GM21526 (cell line): ENCODE data around the gene HAUS5.
A peak's percentile ranks its signal among the peaks of the same experiment; 100 is the strongest.
"Not testable (repeated sequence)": the region's sequence is repeated elsewhere in the genome, so short reads cannot be mapped to it uniquely, and the experiment has no call there.

Source experiments
- ATAC-seq: cut with Tn5 transposase; IDR thresholded peaks from one replicate; pipeline ENCODE4 v1.9.1; 2021; ENCODE audit warnings: moderate library complexity; ENCODE audit not compliant: unreplicated experiment, low FRiP score

HAUS5 gene

DNA sequence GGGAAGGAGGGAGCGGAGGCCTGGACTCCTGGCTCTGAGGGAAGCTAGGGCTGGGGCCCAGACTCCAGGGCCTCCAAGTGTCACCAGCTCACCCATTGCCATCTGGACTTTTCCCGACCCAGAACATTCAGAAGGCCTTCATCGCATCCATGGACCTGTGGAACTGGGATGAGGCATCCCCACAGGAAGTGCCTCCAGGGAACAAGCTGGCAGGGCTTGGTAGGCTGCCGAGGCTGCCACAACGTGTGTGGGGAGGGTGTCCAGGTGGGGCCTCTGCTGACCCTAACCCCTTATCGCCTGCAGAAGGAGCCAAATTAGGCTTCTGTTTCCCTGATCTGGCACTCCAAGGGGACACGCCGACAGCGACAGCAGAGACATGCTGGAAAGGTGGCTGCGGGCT is 29.8 kb downstream of the HAUS5 start:
- no peak for ATAC-seq

DNA sequence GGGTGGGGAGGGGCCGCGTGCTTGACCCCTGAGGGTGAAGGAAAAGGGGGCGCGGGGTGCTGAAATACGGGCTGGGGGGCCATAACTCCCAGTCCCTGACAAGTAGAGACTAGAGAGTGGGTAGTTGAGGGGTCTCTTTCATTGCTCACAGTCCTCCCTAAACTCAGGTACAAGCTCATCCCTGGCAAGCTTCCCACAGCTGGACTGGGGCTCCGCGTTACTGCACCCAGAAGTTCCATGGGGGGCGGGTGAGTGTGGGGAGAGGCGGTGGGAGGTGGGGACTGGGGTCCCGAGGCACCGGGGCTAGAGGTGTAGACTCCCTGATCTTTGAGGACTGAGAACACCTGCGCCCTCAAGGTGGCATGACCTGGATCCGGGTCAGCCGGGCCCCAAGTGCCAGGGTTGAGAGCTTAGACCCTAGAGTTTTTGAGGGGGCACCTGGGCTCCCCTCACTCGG is 30.3 kb downstream of the HAUS5 start:
- no peak for ATAC-seq

DNA sequence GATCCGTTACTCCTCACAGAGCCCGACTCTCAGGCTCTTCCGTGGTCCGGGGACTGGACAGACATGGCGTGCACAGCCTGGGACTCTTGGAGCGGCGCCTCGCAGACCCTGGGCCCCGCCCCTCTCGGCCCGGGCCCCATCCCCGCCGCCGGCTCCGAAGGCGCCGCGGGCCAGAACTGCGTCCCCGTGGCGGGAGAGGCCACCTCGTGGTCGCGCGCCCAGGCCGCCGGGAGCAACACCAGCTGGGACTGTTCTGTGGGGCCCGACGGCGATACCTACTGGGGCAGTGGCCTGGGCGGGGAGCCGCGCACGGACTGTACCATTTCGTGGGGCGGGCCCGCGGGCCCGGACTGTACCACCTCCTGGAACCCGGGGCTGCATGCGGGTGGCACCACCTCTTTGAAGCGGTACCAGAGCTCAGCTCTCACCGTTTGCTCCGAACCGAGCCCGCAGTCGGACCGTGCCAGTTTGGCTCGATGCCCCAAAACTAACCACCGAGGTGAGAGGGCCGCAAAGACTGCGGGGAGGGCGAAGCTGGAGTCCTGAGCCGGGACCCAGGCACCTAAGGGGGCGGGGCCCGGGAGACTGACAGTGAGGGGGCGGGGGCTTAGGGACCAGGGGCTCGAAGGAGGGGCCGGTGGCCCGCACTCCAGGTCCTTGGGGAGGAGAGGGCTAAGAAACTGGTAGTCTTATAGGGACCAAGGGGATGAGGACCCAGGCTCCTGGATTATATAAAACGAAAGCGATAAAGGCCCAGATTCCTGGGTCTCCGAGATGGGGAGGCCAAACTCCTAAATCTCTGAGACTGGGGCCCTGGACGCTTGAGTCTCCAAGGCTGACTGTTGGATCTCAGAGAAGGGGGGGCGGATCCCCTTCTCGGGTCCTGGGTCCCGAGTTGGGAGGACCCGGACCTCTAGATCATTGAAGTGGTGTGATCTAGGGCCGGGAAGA is 31.0 kb downstream of the HAUS5 start:
- ATAC-seq = peak; percentile 33

DNA sequence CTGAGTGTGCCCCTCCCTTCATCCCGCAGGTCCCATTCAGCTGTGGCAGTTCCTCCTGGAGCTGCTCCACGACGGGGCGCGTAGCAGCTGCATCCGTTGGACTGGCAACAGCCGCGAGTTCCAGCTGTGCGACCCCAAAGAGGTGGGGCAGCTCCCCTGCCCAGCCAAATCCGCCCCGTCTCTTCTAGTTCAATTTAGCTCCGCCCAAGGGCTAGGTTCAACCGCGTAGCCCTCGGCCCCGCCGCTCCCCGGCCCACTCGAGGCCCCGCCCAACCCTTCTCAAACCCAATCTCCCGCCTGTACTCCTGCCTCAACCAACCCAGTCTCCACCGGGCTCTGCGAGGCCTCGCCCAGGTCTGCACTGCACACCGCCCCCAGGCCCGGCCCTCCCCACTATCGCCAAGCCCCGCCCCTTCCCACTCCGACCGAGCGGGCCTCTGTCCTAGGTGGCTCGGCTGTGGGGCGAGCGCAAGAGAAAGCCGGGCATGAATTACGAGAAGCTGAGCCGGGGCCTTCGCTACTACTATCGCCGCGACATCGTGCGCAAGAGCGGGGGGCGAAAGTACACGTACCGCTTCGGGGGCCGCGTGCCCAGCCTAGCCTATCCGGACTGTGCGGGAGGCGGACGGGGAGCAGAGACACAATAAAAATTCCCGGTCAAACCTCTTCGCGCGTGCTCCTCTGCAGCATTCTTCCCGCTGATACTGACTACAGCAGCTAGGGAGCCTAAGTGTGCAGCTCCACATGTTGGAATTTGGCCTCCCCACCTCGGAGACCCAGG is 31.9 kb downstream of the HAUS5 start:
- ATAC-seq = peak; percentile 65

DNA sequence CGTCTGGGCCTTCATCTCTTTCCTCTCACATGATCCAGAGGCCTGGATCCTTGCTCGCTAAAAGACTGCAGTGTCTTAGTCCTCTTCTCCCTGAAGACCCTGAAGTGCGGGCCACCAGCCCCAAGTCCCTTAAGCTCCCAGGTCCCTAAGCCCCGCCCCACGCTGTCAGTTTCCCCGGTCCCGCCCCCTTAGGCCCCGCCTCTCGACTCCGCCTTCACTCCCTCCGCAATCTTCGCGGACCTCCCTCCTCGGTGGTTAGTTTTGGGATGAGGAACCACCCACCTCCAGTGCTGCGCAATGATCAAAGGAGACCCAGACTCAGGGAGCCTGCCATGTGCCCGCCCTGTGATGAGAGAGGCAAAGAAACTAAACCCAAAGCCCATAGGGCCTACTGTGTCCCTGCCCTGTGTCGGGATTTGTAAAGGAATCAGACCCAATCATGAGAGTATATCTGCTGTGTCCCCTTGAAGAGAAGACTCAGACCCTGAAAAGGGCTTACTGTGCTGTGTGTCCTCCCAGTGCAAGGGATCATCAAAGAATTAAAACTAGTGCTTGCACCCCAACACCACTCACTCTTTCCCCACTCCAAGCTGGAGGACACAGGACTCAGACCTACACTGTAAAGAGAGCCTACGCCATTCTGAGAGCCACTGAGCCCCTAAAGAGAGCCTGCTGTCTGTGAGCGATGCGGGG is 32.6 kb downstream of the HAUS5 start:
- ATAC-seq = no peak

DNA sequence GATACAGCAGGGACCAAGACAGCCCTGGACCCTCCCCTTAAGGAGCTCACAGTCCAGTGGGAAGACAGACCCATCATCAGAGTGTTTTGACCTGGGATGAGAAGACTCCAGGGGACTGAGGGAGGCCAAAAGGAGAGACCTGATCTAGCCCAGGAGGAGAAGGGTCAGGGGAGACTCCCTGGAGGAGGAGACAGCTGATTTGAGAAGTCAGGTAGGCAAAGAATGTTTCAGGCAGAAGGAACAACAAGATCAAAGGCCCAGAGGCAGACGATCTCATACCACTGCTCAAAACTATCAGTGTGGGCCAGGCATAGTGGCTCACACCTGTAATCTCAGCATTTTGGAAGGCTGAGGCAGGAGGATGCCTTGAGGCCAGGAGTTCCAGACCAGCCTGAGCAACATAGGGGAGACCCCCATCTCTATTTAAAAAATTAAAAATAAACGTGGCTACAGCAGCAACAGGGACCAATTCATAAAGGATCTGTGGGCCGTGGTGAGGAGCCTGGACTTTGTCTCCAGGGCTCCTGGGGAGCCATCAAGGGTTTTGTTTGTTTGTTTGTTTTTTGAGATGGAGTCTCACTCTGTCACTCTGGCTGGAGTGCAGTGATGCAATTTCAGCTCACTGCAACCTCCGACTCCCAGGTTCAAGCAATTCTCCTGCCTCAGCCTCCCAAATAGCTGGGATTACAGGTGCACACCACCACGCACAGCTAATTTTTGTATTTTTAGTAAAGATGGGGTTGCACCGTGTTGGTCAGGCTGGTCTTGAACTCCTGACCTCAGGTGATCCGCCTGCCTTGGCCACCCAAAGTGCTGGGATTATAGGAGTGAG is 33.4 kb downstream of the HAUS5 start:
- no peak for ATAC-seq

DNA sequence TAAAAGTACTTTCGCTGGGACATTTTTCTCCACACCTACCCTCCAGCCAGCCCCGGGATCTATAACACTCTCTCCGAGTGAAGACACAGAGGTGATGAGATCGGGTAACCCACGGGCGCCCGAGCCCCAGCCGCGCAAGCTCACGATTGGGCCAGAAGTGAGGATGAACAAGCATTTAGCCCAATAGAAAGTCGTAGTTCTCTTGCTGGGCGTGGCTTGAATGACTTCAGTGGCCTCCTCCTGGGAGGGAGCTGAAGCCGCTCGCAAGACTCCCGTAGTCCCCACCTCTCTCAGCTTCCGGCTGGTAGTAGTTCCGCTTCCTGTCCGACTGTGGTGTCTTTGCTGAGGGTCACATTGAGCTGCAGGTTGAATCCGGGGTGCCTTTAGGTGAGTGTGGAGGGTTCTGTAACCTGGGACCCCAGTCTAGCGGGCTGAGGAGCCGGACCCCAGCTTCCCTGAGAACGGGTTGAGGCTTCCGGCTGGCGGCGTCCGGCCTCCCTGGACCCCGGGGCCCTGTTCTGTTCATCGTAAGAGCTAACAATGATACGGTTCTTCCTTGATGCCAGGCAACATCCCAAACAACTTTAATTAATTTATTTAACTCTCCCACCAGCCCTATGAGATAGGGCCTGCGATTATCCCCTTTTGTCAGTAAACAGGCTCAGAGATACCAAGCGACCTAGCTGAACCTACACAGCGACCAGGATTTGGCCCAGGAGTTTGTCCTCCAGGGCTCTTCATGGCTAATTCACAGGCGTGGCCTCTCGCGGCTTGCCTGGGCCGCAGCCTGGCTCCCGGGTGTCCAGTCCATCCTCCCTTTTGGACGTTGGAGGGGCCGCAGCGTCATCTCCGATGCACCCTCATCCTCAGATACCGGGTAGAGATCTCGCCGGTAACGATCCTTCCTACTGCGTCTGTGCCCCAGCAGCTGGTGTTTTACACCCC is 35.8 kb downstream of the HAUS5 start, which contains the start of gene COX6B1:
Gene COX6B1, plus strand, starts transcription at position 307 of the 945 bp plus-strand sequence. CDS start 2,921 bp downstream, outside the sequence.
- ATAC-seq = no peak

DNA sequence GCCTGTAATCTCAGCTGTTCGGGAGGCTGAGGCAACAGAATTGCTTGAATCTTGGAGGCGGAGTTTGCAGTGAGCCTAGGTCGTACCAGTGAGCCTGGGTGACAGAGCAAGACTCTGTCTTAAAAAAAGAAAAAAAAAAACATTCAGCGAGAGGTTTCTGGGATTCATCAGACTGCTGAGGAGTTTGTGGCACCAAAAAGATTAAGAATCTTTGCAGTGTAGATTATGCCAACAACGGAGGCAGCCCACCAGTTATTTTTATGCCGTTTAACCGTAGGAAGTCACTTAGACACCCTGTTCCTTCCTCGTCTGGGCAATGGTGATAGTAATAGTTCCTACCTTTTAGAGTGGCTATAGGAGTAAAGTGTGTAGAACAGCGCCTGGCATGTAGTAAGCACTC is 38.0 kb downstream of the HAUS5 start:
- ATAC-seq = no peak

DNA sequence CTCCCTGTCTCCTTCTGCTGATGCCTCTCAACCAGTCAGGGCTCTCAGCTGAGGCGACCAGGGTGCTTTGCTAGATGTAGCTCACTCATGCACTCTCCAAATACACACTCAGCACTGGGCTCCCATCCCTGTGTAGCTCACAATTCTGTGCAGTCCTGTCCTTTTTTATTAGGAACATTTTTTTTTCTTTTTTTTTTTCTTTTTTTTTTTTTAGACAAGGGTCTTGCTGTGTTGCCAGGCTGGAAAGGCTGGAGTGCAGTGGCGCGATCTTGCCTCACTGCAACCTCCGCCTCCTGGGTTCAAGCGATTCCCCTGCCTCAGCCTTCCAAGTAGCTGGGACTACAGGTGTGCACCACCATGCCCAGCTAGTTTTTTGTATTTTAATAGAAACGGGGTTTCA is 42.3 kb downstream of the HAUS5 start:
- not testable (repeated sequence) for ATAC-seq

DNA sequence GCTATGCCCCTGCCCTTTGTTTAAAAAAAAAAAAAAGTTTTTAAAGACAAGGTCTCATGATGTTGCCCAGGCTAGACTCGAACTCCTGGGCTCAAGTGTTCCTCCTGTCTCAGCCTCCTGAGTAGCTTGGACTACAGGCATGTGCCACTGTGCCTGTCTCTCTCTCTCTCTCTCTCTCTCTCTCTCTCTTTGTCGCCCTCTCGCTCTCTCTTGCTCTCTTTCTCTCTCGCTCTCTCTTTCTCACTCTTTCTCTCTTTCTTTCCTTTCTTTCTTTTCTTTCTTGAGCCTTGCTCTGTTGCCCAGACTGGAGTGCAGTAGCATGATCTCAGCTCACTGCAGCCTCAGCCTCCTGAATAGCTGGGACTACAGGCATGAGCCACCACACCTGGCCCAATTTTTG is 43.1 kb downstream of the HAUS5 start:
- ATAC-seq = no peak

DNA sequence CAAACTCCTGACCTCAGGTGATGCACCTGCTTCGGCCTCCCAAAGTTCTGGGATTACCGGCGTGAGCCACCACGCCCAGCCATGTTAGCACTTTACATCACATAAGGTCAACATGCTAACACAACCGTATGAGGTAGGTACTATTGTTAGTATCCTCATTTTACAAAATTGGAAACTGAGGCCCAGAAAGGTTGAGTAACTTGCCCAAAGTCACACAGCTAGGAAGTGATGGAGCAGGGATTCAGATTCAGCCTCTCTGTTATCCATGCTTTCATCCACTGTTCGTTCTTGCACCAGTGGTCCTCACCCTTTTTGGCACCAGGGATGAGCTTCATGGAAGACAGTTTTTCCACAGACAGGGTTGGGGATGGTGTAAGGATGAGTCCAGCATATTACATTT is 44.2 kb downstream of the HAUS5 start:
- no peak for ATAC-seq

DNA sequence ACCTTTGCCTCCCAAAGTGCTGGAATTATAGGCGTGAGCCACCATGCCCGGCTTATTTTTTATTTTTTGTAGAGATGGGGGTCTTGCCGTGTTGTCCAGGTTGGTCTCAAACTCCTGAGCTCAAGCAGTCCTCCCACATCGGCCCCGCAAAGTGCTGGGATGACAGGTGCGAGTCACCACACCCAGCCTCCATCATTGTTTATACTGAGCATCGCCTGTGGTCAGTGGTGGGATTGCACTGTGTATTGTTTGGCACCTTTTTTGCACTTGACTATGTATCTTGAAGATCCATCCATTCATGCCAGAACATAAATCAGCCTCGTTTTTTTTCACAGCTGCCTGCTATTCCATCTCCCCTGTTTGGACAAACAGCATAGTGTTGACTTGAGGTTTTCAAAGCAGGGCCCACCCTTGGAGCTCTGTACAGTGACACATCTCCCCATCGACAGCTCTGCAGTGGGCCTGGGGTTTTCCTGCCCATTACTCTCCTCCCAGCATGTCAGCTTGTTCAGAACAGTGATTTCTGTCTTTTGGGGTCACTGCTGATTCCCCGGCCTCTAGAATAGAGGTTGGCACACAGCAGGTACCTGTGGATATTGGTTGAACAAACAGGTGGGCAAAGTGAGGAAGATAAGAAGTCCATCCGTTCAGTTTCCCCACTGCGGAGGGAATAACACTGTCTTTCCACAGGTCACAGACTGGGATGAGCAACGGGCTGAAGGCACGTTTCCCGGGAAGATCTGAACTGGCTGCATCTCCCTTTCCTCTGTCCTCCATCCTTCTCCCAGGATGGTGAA is 45.6 kb downstream of the HAUS5 start:
- no peak for ATAC-seq

DNA sequence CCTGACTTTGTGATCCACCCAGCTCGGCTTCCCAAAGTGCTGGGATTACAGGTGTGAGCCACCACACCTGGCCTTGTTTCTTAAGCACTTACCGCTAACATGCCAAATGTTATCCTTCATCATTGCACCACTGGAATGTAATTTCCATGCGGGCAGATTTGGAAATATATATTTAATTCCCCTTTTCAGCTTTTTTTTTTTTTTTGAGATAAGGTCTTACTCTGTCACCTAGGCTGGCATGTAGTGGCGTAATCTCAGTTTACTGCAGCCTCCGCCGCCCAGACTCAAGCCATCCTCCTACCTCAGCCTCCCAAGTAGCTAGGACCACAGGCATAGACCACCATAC is 49.4 kb downstream of the HAUS5 start:
- ATAC-seq = no peak

DNA sequence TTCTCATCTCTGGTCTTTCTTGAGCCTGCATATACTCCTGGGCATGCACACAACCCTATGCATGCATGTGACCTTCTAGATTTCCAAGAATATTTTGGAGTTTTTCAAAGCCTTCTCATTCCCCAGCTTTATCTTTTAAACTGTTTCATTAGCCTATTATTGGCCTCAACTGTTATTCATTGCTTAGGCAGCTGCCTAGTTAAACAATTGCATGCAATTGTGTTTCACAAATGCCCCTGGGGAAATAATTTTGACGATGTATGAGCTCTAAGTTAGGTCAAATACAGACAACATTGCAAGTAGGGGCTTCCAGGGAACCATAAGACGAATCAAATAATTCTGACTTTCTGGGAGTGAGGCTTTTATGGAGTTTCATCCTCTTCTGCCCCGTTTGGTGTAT is 51.4 kb downstream of the HAUS5 start:
- no peak for ATAC-seq

DNA sequence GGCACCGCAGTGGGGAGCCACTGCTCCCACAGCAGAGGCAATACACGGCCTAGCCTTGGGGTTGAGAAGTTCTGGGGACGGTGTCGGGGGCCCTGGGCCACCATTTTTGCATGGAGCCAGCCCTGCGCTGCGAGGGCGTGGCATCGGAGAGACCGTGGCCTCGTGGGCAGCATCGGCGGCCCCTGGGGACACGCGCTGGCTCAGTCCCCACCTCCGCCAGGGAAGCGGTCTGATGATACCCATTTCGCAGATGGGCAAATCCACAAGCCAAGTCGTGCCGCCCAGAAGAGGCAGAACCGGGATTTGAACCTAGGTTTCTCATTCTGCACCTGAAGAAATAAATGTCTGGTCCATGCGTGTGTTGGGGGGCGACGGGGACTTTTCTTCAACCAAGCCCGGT is 52.6 kb downstream of the HAUS5 start:
- ATAC-seq = no peak

DNA sequence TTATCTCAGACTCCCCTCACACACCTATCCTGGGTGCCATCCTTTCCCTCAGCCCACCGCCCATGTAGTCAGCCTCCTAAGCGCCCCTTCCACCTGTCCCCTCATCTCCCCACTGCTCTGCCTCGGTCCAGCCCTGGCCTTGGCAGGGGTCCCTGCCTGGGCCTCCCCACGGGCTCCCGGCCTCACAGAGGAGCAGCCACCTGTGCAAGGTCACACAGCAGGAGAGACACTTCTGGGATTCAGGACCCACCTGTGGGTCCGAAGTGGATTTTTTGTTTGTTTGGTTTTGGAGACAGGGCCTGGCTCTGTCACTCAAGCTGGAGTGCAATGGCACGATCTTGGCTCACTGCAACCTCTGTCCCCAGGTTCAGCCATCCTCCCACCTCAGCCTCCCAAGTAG is 53.1 kb downstream of the HAUS5 start:
- ATAC-seq = no peak

DNA sequence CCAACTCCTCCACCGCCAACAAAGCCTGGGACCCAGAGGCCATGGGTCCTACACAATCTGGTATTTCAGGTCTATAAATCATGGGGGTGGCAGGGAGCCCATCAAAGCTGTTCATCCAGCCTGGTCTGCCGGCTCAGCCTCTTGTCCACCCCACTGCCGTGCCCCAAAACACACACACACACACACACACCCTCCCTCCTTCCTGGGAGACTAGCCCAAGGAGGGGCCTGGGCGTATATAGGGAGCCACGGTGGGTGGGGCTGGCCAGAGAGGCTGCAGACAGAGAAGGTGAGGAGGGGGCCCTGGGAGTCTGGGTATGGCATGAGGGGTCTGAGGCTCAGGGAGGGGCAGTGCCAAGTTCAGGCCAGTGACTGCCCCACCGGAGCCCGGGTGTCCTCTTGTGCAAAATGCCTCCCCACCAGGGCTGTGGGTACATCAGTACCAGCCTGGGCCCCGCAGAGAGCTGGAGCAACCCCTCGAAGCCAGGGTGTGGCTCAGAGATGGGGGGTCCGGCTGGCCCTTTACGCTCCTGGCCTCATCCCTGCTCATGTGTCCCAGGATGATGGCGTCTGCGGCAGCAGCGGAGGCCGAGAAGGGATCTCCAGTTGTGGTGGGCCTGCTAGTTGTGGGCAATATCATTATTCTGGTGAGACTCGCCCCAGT is 53.8 kb downstream of the HAUS5 start, which contains the start of gene UPK1A:
Gene UPK1A, plus strand, starts transcription at position 267 of the 663 bp plus-strand sequence. Its CDS starts 296 bp downstream, at position 563.
- no peak for ATAC-seq

DNA sequence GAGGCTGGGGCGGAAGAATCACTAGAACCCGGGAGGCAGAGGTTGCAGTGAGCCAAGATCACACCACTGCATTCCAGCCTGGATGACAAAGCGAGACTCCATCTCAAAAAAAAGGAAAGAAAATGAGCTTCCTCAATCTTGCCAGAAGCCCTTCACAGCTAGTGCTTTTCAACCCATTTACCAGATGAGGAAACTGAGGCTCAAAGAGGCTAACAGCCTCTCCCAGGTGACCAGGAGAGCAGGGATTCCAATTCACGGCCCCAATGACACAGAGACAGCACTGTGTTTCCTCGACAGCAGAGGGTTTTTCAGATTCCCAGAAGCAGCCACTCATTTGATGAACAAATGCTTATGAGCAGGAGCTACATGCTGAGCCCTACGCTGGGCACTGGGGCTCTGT is 57.0 kb downstream of the HAUS5 start:
- no peak for ATAC-seq
